HEK293 (cell line): ENCODE results near the gene NPFF.

ENCODE experiments used
- REST ChIP-seq: fragments of 450-650 bp; formaldehyde crosslinking; IDR thresholded peaks from 2 replicates; pipeline ENCODE4 v1.5.1; 2016; ENCODE audit warnings: missing biosample characterization, missing genetic modification characterization
- ZNF26 ChIP-seq: fragments of 450-650 bp; formaldehyde crosslinking; IDR thresholded peaks from 2 replicates; pipeline ENCODE4 v1.5.1; 2016; ENCODE audit warnings: missing biosample characterization, missing genetic modification characterization

GRCh38 chr12:53532524-53533445, 25.5 kb upstream of the NPFF start:
- no peak for TF ChIP-seq REST (tag by site-specific recombination)
- no peak for TF ChIP-seq ZNF26 (tag by site-specific recombination)
